Erythroblast (primary cell): ENCODE measurements around the gene CRCP.

Experiments used
- DNase-seq, 2 experiments: peaks; one replicate each; lab custom pipeline; 2025; lab: John Stamatoyannopoulos, UW
- GATA1 ChIP-seq: IDR thresholded peaks from 2 replicates; pipeline ENCODE4 v1.6.1; 2011; ENCODE audit warnings: low read depth, mild to moderate bottlenecking, control low read depth, low read length, moderate library complexity
- POLR2A ChIP-seq: IDR thresholded peaks from 2 replicates; pipeline ENCODE4 v1.6.1; 2011; ENCODE audit warnings: mild to moderate bottlenecking, low read length

CRCP gene

DNA sequence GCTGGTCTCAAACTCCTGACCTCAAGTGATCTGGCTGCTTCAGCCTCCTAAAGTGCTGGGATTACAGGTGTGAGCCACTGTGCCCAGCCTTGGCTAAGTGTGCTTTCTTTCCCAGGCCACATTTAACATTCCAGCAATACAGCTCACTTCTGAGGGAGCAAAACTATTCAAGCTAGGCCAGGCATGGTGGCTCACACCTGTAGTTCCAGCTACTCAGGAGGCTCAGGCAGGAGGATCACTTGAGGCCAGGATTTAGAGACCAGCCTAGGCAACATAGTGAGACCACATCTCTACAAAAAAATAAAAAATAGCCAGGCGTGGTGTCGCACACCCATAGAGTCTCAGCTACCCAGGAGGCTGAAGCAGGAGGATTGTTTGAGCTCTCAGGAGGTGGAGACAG lies 67.2 kb downstream of the CRCP start:
- TF ChIP-seq POLR2A (no peak), GATA1 (no peak)
- DNase-seq = no peak

DNA sequence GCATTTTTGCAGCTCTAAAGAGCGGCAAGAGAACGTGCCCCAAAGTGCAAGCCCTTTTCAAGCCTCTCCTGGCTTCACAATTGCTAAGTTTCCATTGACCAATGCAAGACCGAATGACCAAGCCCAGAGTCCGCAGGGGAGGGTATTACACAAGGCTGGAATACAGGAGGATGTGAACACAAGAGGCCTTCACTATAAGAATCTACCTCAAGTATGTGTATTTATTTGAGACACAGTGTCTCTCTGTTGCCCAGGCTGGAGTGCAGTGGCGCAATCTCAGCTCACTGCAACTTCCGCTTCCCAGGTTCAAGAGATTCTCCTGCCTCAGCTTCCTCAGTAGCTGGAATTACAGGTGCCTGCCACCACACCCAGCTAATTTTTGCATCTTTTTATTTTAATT lies 68.3 kb downstream of the CRCP start:
- TF ChIP-seq POLR2A = no peak
- no peak for TF ChIP-seq GATA1
- DNase-seq = no peak

GRCh38 chr7:66183700-66184099 lies 69.1 kb downstream of the CRCP start:
- DNase-seq = no peak
- TF ChIP-seq POLR2A = no peak
- TF ChIP-seq GATA1 = no peak

DNA sequence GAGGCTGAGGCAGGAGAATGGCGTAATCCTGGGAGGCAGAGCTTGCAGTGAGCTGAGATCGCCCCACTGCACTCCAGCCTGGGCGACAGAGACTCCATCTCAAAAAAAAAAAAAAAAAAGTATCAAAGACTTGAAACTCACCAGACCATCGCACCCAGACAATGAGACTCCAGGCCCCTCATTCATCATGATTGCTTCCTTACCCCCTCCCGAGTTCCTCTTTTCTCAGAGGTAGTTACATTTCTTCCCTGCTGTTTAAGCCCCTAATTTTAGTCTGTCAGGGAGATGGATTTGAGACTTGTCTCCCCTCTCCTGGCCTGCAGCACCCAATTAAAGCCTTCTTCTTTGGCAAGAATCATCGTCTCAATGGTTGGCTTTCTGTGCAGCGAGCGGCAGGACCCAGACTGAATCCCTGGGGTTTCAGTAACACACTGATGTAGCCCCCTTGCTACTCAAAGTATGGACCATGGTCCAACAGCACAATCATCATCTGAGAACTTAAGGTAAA lies 71.1 kb downstream of the CRCP start:
- TF ChIP-seq POLR2A = no peak
- no peak for TF ChIP-seq GATA1
- no peak for DNase-seq

DNA sequence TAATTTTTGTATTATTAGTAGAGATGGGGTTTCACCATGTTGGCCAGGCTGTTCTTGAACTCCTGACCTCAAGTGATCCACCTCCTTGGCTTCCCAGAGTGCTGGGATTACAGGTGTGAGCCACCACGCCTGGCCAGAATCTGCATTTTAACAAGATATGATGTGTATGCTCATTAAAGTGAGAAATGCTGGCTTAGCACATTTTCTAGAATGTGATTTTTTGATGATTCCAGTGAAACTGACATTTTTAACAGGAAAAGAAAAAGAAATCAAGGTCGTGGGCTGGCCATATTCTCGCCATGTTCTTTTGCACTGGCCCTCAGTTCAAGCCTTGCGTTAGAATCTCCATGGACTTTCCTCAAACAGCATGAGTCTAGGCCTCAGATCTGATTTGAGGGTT lies 72.3 kb downstream of the CRCP start:
- DNase-seq = no peak
- no peak for TF ChIP-seq POLR2A
- TF ChIP-seq GATA1 = no peak

DNA sequence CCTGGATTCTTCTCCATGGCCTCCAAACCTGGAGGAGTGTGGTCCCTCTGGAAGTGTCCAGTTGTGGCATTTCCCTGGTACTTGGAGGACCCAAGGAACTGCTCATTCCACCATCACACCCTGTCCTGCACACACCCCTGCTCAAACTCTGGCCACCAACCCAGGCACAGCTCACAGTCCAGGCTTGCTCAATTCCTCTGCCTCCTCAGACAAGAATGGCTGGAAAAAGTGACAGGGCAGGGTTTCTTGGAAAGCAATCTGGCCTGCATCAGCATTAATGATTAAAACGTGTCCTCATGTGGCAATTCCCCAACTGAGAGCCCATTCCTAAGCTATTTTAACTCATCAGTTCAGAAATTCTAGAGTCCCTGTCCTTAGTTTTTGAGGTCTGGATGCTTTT lies 73.3 kb downstream of the CRCP start:
- DNase-seq = no peak
- TF ChIP-seq POLR2A (no peak), GATA1 (no peak)

DNA sequence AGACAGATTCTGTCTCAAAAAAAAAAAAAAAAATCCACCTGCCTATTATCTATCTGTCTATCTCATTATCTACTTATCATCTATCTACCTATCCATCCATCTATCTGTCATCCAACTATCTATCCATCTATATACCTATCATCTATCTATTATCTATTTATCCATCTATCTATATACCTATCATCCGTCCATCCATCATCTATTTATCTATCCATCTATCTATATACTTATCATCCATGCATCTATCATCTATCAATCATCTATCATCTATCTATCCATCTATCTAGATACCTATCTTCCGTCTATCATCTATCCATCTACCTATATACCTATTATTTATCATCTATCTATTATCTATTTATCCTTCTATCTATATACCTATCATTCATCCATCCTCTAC lies 74.0 kb downstream of the CRCP start:
- TF ChIP-seq GATA1 (no peak), POLR2A (no peak)

GRCh38 chr7:66189695-66190503 lies 75.3 kb downstream of the CRCP start:
- no peak for TF ChIP-seq GATA1
- TF ChIP-seq POLR2A = no peak
- DNase-seq = no peak

More for the DNA sequence above, 74.0 kb downstream of the CRCP start:
- DNase-seq = no peak

GRCh38 chr7:66190504-66190857 lies 75.8 kb downstream of the CRCP start:
- TF ChIP-seq GATA1 (no peak), POLR2A (no peak)

DNA sequence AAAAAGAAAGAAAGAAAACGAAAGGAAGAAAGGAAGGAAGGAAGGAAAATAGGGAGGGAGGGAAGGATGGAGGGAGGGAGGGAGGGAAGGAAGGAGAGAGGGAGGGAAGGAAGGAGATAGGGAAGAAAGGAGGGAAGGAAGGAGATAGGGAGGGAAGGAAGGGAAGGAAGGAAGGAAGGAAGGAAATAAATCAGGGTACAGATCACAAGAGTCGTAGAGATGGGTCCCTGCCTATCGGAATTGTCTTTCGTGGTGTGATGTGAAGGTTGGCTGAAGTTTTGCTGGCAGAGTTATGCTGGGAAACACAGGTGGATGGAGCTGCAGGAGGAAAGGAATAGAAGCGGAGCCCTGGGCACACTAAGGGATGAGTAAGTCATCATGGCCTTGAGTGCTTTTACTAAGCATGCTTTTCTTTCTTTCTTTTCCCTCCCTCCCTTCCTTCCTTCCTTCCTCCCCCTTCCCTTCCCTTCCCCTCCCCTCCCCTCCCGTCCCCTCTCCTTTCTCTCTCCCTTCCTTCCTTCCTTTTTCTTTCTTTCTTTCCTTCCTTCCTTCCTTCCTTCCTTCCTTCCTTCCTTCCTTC lies 78.6 kb downstream of the CRCP start:
- DNase-seq = no peak
- no peak for TF ChIP-seq GATA1
- no peak for TF ChIP-seq POLR2A

More at GRCh38 chr7:66190504-66190857, 75.8 kb downstream of the CRCP start:
- DNase-seq = no peak

GRCh38 chr7:66198469-66198868 lies 83.8 kb downstream of the CRCP start:
- TF ChIP-seq GATA1 (no peak), POLR2A (no peak)
- no peak for DNase-seq

DNA sequence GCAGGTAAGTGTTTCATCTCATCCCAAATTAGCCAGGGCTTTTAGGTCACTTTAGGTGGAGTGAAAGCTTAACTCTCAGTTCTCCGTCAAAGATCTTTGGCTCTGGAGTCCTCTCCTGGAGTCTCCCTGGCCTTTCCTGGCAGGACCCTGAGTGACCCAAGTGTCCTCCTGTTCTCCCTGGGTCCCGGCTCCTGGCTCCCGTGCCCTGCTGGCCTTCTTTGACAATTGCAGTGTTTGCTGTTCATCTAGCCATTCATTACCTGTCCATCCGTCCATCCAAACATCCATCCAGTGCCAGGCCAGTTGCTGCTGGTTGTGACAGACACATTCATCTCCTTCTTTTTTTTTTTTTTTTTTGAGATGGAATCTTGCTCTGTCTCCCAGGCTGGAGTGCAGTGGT lies 84.3 kb downstream of the CRCP start:
- no peak for DNase-seq
- no peak for TF ChIP-seq POLR2A
- no peak for TF ChIP-seq GATA1

GRCh38 chr7:66202441-66202840 lies 87.8 kb downstream of the CRCP start:
- TF ChIP-seq POLR2A (no peak), GATA1 (no peak)
- no peak for DNase-seq
